HepG2 (cell line): ENCODE data around the gene MSI2. TPM values are rescaled to one million over a fixed set of nuclear protein-coding genes. Genes with fewer than 3 reads are reported as not detected.

Experiments
- ATAC-seq: fragments of 200-7000 bp; cut with Tn5 transposase; 3 replicates; pipeline ENCODE4 v1.9.1; 2020; ENCODE audit warnings: mild to moderate bottlenecking, moderate library complexity
- BruUV-seq: library from RNA; stranded (reverse); fragments of 400-500 nt; replicated peaks from 2 replicates; lab custom pipeline; 2021; lab: Mats Ljungman, UMichigan
- CTCF ChIA-PET: fragments of 300-600 bp; formaldehyde crosslinking; extraction: SDS; loops from one replicate; lab custom pipeline; 2021; ENCODE audit warnings: low total read pairs, inconsistent platforms, low intra/inter-chr PET ratio; lab: Yijun Ruan, JAX
- POLR2A ChIA-PET: fragments of 350-600 bp; sonication (Branson Sonifier 250); formaldehyde crosslinking; loops from one replicate; lab custom pipeline; 2020; ENCODE audit warnings: antibody characterized with exemption, inconsistent platforms; lab: Yijun Ruan, JAX
- DNase-seq: peaks from one replicate; pipeline ENCODE4 v3.0.0-alpha.2; 2015; ENCODE audit warnings: low spot score
- FAIRE-seq: peaks from 3 replicates; lab custom pipeline; 2011; peaks lifted over from hg19 to GRCh38; lab: Jason Lieb, UNC
- H2AFZ ChIP-seq: one replicate; pipeline ENCODE4 v1.6.1; 2011; ENCODE audit warnings: low read length, inconsistent platforms
- H3K27ac ChIP-seq: fragments of 300-600 bp; 3 replicates; pipeline ENCODE4 v1.8.0; 2011; ENCODE audit warnings: mixed run types, mild to moderate bottlenecking, mixed read lengths, low read length, inconsistent platforms; ENCODE audit not compliant: insufficient read depth; ENCODE audit errors: extremely low read length
- H3K27me3 ChIP-seq, 2 experiments: fragments of 200-600 bp in 1 of 2; 2 replicates in 1 of 2; 3 replicates in 1 of 2; pipeline versions ENCODE4 v1.6.0 to v1.8.0; 2011; ENCODE audit warnings: low read length in 2 of 2, mild to moderate bottlenecking in 2 of 2, moderate library complexity in 2 of 2, inconsistent platforms in 1 of 2; ENCODE audit not compliant: insufficient read depth in 2 of 2, control insufficient read depth in 1 of 2
- H3K36me3 ChIP-seq, 2 experiments: fragments of 200-600 bp in 1 of 2; replicated peaks in 1 of 2; 2 replicates in 1 of 2; 3 replicates in 1 of 2; pipeline versions ENCODE4 v1.5.1 to v1.8.0; 2011; ENCODE audit warnings: low read length in 2 of 2, inconsistent platforms in 1 of 2; ENCODE audit not compliant: insufficient read depth in 2 of 2, control insufficient read depth in 1 of 2
- H3K4me1 ChIP-seq: 2 replicates; pipeline ENCODE4 v1.5.1; 2012; ENCODE audit warnings: low read length, inconsistent platforms; ENCODE audit not compliant: insufficient read depth
- H3K4me2 ChIP-seq: 2 replicates; pipeline ENCODE4 v1.6.0; 2011; ENCODE audit warnings: low read depth, low read length, inconsistent platforms
- H3K4me3 ChIP-seq, 3 experiments: fragments of 200-600 bp in 1 of 3; sonication (generic), shearing (Covaris generic) in 1 of 3; replicated peaks in 1 of 3; 2 replicates each; pipeline ENCODE4 v1.5.1; 2011 to 2016; ENCODE audit warnings: low read length in 3 of 3, inconsistent platforms in 2 of 3, low read depth in 2 of 3, mild to moderate bottlenecking in 2 of 3, control low read depth in 1 of 3, mixed read lengths in 1 of 3; ENCODE audit not compliant: insufficient read depth in 1 of 3
- H3K79me2 ChIP-seq: one replicate; pipeline ENCODE4 v1.6.1; 2011; ENCODE audit warnings: low read length, inconsistent platforms; ENCODE audit not compliant: insufficient read depth
- H3K9ac ChIP-seq: 2 replicates; pipeline ENCODE4 v1.6.0; 2011; ENCODE audit warnings: mild to moderate bottlenecking, low read depth, low read length, inconsistent platforms; ENCODE audit not compliant: insufficient read depth
- H3K9me3 ChIP-seq: 2 replicates; pipeline ENCODE4 v1.5.1; 2012; ENCODE audit warnings: mild to moderate bottlenecking, low read length
- H4K20me1 ChIP-seq: 2 replicates; pipeline ENCODE4 v1.6.0; 2011; ENCODE audit warnings: inconsistent platforms, mild to moderate bottlenecking, low read length, moderate library complexity; ENCODE audit not compliant: insufficient read depth
- IRX3 ChIP-seq: sonication (generic); formaldehyde crosslinking; IDR thresholded peaks from 2 replicates; pipeline ENCODE4 v1.8.1; 2023; ENCODE audit warnings: mild to moderate bottlenecking, low read depth, missing genetic modification reagents, borderline replicate concordance
- MEIS1 ChIP-seq: sonication (generic); formaldehyde crosslinking; IDR thresholded peaks from 2 replicates; pipeline ENCODE4 v1.9.0; 2021; ENCODE audit warnings: mild to moderate bottlenecking, missing genetic modification reagents, moderate library complexity, borderline replicate concordance
- NFKB2 ChIP-seq: sonication (generic); formaldehyde crosslinking; IDR thresholded peaks from 2 replicates; pipeline ENCODE4 v1.4.0; 2020; ENCODE audit warnings: missing genetic modification reagents, borderline replicate concordance
- SIX4 ChIP-seq: sonication (generic); formaldehyde crosslinking; IDR thresholded peaks from 2 replicates; pipeline ENCODE4 v1.4.0; 2020; ENCODE audit warnings: missing genetic modification reagents
- TBL1XR1 ChIP-seq: fragments of 150-350 bp; IDR thresholded peaks from 2 replicates; pipeline ENCODE4 v1.6.1; 2014; ENCODE audit warnings: borderline replicate concordance, low read length; ENCODE audit not compliant: partially characterized antibody
- ZBTB7A ChIP-seq: sonication (generic); formaldehyde crosslinking; IDR thresholded peaks from 2 replicates; pipeline ENCODE4 v1.8.0; 2022; ENCODE audit warnings: mild to moderate bottlenecking, missing genetic modification reagents
- ZNF101 ChIP-seq: sonication (generic); formaldehyde crosslinking; IDR thresholded peaks from 2 replicates; pipeline ENCODE4 v1.4.0; 2020; ENCODE audit warnings: mild to moderate bottlenecking, low read depth, missing genetic modification reagents, borderline replicate concordance
- WGBS: methylation state at CpG from one replicate; pipeline ENCODE4 v1.1.6; 2017; ENCODE audit warnings: low lambda C conversion rate; 5-methylcytosine and 5-hydroxymethylcytosine counted together
- in situ Hi-C: cut with HindIII; loops from 2 replicates; pipeline ENCODE4 v1.10.0; 2017; ENCODE audit warnings: low pct_unique_long_range_greater_than_20kb; ENCODE audit not compliant: extremely low pct_ligation_motif_present
- intact Hi-C: fragments of 100-400 bp; cut with micrococcal nuclease; formaldehyde crosslinking; loops from one replicate; pipeline ENCODE4 v1.10.0; 2022; ENCODE audit not compliant: unreplicated experiment
- polyA plus RNA-seq, 8 experiments: library from polyadenylated mRNA; depleted of rRNA in 3 of 8; stranded (reverse) in 7 of 8; unstranded in 1 of 8; fragments of >200 nt; fragmentation: Illumina TruSeq in 4 of 8; extraction: Trizol in 4 of 8; gene quantifications; 2 replicates each; pipeline versions ENCODE4 v1.2.1 to v1.2.3, GENCODE V29; 2011 to 2016; ENCODE audit warnings: low read depth in 4 of 8, missing spikeins in 1 of 8, mixed read lengths in 1 of 8; ENCODE audit not compliant: insufficient read depth in 1 of 8
- total RNA-seq, 5 experiments: library from RNA; depleted of rRNA; stranded (reverse); fragments of >200 nt; fragmentation: Illumina TruSeq; extraction: Trizol; gene quantifications; 2 replicates each; pipeline ENCODE4 v1.2.3, GENCODE V29; 2016; ENCODE audit warnings: low read depth in 1 of 5
- TF ChIP-seq, protein P1 (sequence below): sonication (generic); formaldehyde crosslinking; IDR thresholded peaks from 2 replicates; pipeline ENCODE4 v1.5.0; 2020; ENCODE audit warnings: missing genetic modification reagents, mild to moderate bottlenecking, borderline replicate concordance
- TF ChIP-seq, protein P2 (sequence below): sonication (generic); formaldehyde crosslinking; IDR thresholded peaks from 2 replicates; pipeline ENCODE4 v1.8.1; 2022; ENCODE audit warnings: mild to moderate bottlenecking, missing genetic modification reagents
- TF ChIP-seq, protein P3 (sequence below): sonication (generic); formaldehyde crosslinking; IDR thresholded peaks from 2 replicates; pipeline ENCODE4 v1.4.0; 2020; ENCODE audit warnings: missing genetic modification reagents, borderline replicate concordance
- TF ChIP-seq, protein P4 (sequence below): IDR thresholded peaks from 2 replicates; pipeline ENCODE4 v1.6.1; 2016; ENCODE audit warnings: mild to moderate bottlenecking
- TF ChIP-seq, protein P5 (sequence below): IDR thresholded peaks from 2 replicates; pipeline ENCODE4 v1.6.1; 2016; ENCODE audit warnings: mild to moderate bottlenecking, missing biosample characterization, missing genetic modification reagents
- TF ChIP-seq, protein P6 (sequence below): sonication (generic); formaldehyde crosslinking; IDR thresholded peaks from 2 replicates; pipeline ENCODE4 v1.5.0; 2020; ENCODE audit warnings: mild to moderate bottlenecking, missing genetic modification reagents, borderline replicate concordance

MSI2 gene
- total and polyA plus RNA-seq, 2 of the 13 experiments (the other 11 are each of a cell fraction or from before 2014, with no cell fraction given) = 77.5 to 78.4 TPM

DNA sequence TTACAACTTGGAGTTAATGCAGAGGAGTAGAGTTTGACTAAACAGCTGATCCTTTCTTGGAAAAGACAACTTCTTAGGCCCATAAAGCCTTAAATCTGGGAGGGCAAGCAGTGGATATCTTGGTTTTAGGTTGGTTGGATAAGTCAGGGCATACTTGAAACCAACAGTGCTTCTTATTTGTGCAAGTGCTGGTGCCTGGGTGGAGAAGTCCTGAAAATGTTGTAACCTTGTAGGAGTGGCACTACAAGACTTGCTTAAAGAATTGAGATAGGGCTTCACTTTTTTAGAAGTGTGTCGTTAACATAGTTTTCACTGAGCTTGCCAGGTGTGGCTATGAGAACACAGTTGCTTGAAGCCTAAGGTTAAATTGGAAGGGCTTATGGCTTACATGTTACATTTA, 6.2 kb downstream of the MSI2 start:
- in situ Hi-C loops = no loop called here
- TF ChIP-seq, protein P1, sequence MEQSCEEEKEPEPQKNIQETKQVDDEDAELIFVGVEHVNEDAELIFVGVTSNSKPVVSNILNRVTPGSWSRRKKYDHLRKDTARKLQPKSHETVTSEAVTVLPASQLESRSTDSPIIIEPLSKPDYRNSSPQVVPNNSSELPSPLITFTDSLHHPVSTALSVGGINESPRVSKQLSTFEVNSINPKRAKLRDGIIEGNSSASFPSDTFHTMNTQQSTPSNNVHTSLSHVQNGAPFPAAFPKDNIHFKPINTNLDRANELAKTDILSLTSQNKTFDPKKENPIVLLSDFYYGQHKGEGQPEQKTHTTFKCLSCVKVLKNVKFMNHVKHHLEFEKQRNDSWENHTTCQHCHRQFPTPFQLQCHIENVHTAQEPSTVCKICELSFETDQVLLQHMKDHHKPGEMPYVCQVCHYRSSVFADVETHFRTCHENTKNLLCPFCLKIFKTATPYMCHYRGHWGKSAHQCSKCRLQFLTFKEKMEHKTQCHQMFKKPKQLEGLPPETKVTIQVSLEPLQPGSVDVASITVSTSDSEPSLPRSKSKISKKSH = no peak
- TF ChIP-seq, protein P2, sequence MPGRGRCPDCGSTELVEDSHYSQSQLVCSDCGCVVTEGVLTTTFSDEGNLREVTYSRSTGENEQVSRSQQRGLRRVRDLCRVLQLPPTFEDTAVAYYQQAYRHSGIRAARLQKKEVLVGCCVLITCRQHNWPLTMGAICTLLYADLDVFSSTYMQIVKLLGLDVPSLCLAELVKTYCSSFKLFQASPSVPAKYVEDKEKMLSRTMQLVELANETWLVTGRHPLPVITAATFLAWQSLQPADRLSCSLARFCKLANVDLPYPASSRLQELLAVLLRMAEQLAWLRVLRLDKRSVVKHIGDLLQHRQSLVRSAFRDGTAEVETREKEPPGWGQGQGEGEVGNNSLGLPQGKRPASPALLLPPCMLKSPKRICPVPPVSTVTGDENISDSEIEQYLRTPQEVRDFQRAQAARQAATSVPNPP = no peak
- TF ChIP-seq IRX3 (CRISPR knock-in tag) = no peak
- TF ChIP-seq, protein P3, sequence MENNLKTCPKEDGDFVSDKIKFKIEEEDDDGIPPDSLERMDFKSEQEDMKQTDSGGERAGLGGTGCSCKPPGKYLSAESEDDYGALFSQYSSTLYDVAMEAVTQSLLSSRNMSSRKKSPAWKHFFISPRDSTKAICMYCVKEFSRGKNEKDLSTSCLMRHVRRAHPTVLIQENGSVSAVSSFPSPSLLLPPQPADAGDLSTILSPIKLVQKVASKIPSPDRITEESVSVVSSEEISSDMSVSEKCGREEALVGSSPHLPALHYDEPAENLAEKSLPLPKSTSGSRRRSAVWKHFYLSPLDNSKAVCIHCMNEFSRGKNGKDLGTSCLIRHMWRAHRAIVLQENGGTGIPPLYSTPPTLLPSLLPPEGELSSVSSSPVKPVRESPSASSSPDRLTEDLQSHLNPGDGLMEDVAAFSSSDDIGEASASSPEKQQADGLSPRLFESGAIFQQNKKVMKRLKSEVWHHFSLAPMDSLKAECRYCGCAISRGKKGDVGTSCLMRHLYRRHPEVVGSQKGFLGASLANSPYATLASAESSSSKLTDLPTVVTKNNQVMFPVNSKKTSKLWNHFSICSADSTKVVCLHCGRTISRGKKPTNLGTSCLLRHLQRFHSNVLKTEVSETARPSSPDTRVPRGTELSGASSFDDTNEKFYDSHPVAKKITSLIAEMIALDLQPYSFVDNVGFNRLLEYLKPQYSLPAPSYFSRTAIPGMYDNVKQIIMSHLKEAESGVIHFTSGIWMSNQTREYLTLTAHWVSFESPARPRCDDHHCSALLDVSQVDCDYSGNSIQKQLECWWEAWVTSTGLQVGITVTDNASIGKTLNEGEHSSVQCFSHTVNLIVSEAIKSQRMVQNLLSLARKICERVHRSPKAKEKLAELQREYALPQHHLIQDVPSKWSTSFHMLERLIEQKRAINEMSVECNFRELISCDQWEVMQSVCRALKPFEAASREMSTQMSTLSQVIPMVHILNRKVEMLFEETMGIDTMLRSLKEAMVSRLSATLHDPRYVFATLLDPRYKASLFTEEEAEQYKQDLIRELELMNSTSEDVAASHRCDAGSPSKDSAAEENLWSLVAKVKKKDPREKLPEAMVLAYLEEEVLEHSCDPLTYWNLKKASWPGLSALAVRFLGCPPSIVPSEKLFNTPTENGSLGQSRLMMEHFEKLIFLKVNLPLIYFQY (CRISPR knock-in tag) = no peak
- no peak for TF ChIP-seq MEIS1 (CRISPR knock-in tag)
- TF ChIP-seq ZNF101 (CRISPR knock-in tag) = no peak
- TF ChIP-seq, protein P4, sequence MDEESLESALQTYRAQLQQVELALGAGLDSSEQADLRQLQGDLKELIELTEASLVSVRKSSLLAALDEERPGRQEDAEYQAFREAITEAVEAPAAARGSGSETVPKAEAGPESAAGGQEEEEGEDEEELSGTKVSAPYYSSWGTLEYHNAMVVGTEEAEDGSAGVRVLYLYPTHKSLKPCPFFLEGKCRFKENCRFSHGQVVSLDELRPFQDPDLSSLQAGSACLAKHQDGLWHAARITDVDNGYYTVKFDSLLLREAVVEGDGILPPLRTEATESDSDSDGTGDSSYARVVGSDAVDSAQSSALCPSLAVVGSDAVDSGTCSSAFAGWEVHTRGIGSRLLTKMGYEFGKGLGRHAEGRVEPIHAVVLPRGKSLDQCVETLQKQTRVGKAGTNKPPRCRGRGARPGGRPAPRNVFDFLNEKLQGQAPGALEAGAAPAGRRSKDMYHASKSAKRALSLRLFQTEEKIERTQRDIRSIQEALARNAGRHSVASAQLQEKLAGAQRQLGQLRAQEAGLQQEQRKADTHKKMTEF (CRISPR knock-in tag) = no peak
- TF ChIP-seq SIX4 (CRISPR knock-in tag) = no peak
- TF ChIP-seq ZBTB7A = no peak
- TF ChIP-seq, protein P5, sequence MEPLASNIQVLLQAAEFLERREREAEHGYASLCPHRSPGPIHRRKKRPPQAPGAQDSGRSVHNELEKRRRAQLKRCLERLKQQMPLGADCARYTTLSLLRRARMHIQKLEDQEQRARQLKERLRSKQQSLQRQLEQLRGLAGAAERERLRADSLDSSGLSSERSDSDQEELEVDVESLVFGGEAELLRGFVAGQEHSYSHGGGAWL (CRISPR knock-in tag) = no peak
- no peak for TF ChIP-seq TBL1XR1
- TF ChIP-seq, protein P6, sequence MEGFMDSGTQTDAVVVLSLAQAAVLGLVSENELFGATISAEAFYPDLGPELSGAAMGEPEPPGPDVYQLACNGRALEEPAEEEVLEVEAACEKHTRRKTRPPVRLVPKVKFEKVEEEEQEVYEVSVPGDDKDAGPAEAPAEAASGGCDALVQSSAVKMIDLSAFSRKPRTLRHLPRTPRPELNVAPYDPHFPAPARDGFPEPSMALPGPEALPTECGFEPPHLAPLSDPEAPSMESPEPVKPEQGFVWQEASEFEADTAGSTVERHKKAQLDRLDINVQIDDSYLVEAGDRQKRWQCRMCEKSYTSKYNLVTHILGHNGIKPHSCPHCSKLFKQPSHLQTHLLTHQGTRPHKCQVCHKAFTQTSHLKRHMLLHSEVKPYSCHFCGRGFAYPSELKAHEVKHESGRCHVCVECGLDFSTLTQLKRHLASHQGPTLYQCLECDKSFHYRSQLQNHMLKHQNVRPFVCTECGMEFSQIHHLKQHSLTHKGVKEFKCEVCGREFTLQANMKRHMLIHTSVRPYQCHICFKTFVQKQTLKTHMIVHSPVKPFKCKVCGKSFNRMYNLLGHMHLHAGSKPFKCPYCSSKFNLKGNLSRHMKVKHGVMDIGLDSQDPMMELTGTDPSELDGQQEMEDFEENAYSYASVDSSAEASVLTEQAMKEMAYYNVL (CRISPR knock-in tag) = no peak
- TF ChIP-seq NFKB2 (CRISPR knock-in tag) = no peak

More for the DNA sequence above, 6.2 kb downstream of the MSI2 start:
- no peak overlapping the region for H3K4me3 ChIP-seq
- no peak overlapping the region for H3K9ac ChIP-seq
- no peak overlapping the region for H3K27ac ChIP-seq
- H3K36me3 ChIP-seq = peaks cover 29 to 72% of the 10 kb centered on the region in 2 experiments
- no peak for FAIRE-seq
- POLR2A ChIA-PET = no interaction called here
- no peak overlapping the region for H3K4me2 ChIP-seq
- peaks cover 93% of the 10 kb centered on the region for H3K79me2 ChIP-seq
- no TSS peak for BruUV-seq
- no peak for DNase-seq
- H3K9me3 ChIP-seq = no peaks in the 10 kb centered on the region
- WGBS = 84% methylated on average over 1 of the region's 1 CpG
- no peak for ATAC-seq
- CTCF ChIA-PET = no interaction called here
- intact Hi-C loops = no loop called here
- H2AFZ ChIP-seq = no peak overlapping the region
- H3K4me1 ChIP-seq = peaks cover 68% of the 10 kb centered on the region
- peaks cover 11% of the 10 kb centered on the region; the same call in 1 of the 2 replicates for H4K20me1 ChIP-seq
- H3K27me3 ChIP-seq = no peaks in the 10 kb centered on the region
